Measurements from ENCODE around the gene DPY19L3.
"Not testable (repeated sequence)": the region's sequence is repeated elsewhere in the genome, so short reads cannot be mapped to it uniquely, and the experiment has no call there.

Gene DPY19L3

DNA sequence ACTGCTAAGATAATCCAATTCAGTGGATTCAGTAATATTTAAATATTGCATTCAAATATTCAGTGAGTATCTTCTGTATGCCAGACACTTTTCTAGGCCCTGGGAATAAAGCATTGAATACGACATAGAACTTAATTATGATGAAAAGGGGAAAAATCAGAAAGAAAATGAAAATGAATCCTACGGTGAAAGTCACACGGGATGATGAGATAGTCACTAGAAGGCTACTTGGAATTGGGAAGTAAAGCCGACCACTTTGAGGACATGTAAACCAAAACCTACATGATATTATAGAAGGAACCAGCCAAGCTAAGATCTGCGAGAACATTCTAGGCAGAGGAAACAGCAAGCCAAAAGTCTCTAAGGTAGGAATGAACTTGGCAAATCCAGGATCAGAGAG is 10.1 kb downstream of the DPY19L3 start:
- no peak for TF ChIP-seq CTCF (IDR thresholded peaks at IDR 0.05; ENCODE audit: low read depth, low read length)
- no peak for DNase-seq (ENCODE audit: low read depth, low spot score)
- in situ Hi-C loops (cut with HindIII; ENCODE audit: low sequenced_read_pairs) = no loop called here
- no peak overlapping the region for H3K4me3 ChIP-seq (ENCODE audit: low read depth, low read length)

GRCh38 chr19:32416749-32417456 is 11.3 kb downstream of the DPY19L3 start:
- in situ Hi-C loops (cut with HindIII; ENCODE audit: low sequenced_read_pairs) = no loop called here
- peak; percentile 24 for DNase-seq (ENCODE audit: low read depth, low spot score)
- no peak for TF ChIP-seq CTCF (IDR thresholded peaks at IDR 0.05; ENCODE audit: low read depth, low read length)
- no peak overlapping the region for H3K4me3 ChIP-seq (ENCODE audit: low read depth, low read length)

GRCh38 chr19:32418155-32418554 is 12.6 kb downstream of the DPY19L3 start:
- in situ Hi-C loops (cut with HindIII; ENCODE audit: low sequenced_read_pairs) = no loop called here
- no peak for DNase-seq (ENCODE audit: low read depth, low spot score)
- TF ChIP-seq CTCF (IDR thresholded peaks at IDR 0.05; ENCODE audit: low read depth, low read length) = no peak
- no peak overlapping the region for H3K4me3 ChIP-seq (ENCODE audit: low read depth, low read length)

GRCh38 chr19:32421589-32422361 is 16.2 kb downstream of the DPY19L3 start:
- TF ChIP-seq CTCF (IDR thresholded peaks at IDR 0.05; ENCODE audit: low read depth, low read length) = no peak
- in situ Hi-C loops (cut with HindIII; ENCODE audit: low sequenced_read_pairs) = no loop called here
- no peak overlapping the region for H3K4me3 ChIP-seq (ENCODE audit: low read depth, low read length)
- DNase-seq (ENCODE audit: low read depth, low spot score) = no peak

DNA sequence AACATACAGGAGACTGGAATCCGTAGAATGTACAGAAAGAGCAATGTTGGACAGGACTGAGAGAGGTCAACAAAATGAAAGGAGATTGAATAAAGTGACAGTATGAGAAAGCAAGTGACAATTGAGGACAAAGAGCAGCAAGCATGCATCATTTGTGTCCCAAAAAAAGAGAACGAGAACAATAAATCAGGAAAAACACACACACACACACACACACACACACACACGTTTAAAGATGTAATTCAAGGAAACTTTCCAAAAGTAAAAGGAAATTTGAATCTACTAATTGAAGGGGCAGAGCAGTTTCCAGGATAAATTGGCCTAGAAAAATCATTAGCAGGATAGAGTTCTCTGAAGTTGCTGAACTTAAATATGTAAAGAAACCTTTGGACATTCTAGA is 16.9 kb downstream of the DPY19L3 start:
- H3K4me3 ChIP-seq (ENCODE audit: low read depth, low read length) = no peak overlapping the region
- TF ChIP-seq CTCF (IDR thresholded peaks at IDR 0.05; ENCODE audit: low read depth, low read length) = no peak
- DNase-seq (ENCODE audit: low read depth, low spot score) = no peak
- in situ Hi-C loops (cut with HindIII; ENCODE audit: low sequenced_read_pairs) = no loop called here

DNA sequence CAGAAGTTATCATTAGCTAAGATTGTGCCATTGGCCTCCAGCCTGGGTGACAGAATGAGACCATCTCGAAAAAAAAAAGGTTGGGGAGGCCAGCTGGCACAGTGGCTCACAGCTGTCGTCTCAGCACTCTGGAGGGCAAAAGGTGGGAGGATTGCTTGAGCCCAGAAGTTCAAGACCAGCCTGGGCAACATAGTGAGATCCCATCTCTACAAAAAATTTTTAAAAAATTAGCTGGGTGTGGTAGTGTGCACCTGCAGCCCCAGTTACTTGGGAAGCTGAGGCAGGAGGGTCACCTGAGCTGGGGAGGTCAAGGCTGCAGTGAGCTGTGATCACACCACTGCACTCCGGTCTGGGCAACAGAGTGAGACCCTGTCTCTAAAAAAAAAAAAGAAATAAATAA is 18.4 kb downstream of the DPY19L3 start:
- H3K4me3 ChIP-seq (ENCODE audit: low read depth, low read length); in situ Hi-C loops (cut with HindIII; ENCODE audit: low sequenced_read_pairs); DNase-seq (ENCODE audit: low read depth, low spot score): not testable (repeated sequence)

GRCh38 chr19:32427536-32427935 is 22.0 kb downstream of the DPY19L3 start:
- no peak for TF ChIP-seq CTCF (IDR thresholded peaks at IDR 0.05; ENCODE audit: low read depth, low read length)
- DNase-seq (ENCODE audit: low read depth, low spot score) = no peak
- in situ Hi-C loops (cut with HindIII; ENCODE audit: low sequenced_read_pairs) = no loop called here
- H3K4me3 ChIP-seq (ENCODE audit: low read depth, low read length) = no peak overlapping the region
